ENCODE data around the gene DDX1.

DNA sequence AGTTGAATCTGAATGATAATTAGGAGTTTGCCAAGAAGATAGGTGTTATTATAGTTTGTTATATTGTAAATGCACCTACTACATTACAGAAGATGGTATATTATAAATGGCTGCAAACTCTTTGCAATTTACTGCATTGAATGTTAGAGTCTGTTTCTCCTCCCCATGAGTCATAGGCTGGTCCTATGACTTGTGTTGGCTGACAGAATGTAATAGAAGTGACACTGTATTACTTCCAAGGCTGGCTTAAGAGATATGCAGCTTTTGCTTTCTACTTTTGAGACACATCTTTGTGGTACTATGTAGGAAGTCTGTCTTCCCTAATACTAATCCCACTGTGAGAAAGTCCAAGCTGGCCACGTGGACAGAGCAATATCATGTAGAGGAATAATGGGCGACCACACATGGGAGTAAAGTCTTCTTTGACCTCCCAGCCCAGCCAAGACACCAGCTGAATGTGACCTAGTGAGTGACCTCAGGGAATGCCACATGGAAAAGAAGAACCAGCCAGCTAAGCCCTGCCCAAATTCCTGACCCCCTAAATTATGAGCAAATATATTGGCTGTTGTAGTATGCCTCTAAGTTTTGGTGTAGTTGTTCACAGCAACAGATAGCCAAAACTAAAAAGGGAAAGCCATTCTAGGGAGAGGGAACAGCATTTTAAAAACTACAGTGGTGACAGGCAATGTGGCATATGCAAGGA lies 6.8 kb upstream of the DDX1 start:
- TF ChIP-seq, protein P1, sequence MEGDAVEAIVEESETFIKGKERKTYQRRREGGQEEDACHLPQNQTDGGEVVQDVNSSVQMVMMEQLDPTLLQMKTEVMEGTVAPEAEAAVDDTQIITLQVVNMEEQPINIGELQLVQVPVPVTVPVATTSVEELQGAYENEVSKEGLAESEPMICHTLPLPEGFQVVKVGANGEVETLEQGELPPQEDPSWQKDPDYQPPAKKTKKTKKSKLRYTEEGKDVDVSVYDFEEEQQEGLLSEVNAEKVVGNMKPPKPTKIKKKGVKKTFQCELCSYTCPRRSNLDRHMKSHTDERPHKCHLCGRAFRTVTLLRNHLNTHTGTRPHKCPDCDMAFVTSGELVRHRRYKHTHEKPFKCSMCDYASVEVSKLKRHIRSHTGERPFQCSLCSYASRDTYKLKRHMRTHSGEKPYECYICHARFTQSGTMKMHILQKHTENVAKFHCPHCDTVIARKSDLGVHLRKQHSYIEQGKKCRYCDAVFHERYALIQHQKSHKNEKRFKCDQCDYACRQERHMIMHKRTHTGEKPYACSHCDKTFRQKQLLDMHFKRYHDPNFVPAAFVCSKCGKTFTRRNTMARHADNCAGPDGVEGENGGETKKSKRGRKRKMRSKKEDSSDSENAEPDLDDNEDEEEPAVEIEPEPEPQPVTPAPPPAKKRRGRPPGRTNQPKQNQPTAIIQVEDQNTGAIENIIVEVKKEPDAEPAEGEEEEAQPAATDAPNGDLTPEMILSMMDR (conservative IDR thresholded peaks at IDR 0.05; ENCODE audit: low read depth in 2 of 2), result no peak
- TF ChIP-seq EZH2 (IDR thresholded peaks at IDR 0.05; ENCODE audit: low read depth, unreplicated experiment), result no peak
- TF ChIP-seq NANOG (IDR thresholded peaks at IDR 0.05; ENCODE audit: borderline replicate concordance), result no peak
- no peak for TF ChIP-seq POLR2AphosphoS5 (IDR thresholded peaks at IDR 0.05; ENCODE audit: low read depth)
- TF ChIP-seq ZNF331 (CRISPR knock-in tag; IDR thresholded peaks at IDR 0.05; ENCODE audit: low read depth), result peak; percentile 60
- TF ChIP-seq, protein P2, sequence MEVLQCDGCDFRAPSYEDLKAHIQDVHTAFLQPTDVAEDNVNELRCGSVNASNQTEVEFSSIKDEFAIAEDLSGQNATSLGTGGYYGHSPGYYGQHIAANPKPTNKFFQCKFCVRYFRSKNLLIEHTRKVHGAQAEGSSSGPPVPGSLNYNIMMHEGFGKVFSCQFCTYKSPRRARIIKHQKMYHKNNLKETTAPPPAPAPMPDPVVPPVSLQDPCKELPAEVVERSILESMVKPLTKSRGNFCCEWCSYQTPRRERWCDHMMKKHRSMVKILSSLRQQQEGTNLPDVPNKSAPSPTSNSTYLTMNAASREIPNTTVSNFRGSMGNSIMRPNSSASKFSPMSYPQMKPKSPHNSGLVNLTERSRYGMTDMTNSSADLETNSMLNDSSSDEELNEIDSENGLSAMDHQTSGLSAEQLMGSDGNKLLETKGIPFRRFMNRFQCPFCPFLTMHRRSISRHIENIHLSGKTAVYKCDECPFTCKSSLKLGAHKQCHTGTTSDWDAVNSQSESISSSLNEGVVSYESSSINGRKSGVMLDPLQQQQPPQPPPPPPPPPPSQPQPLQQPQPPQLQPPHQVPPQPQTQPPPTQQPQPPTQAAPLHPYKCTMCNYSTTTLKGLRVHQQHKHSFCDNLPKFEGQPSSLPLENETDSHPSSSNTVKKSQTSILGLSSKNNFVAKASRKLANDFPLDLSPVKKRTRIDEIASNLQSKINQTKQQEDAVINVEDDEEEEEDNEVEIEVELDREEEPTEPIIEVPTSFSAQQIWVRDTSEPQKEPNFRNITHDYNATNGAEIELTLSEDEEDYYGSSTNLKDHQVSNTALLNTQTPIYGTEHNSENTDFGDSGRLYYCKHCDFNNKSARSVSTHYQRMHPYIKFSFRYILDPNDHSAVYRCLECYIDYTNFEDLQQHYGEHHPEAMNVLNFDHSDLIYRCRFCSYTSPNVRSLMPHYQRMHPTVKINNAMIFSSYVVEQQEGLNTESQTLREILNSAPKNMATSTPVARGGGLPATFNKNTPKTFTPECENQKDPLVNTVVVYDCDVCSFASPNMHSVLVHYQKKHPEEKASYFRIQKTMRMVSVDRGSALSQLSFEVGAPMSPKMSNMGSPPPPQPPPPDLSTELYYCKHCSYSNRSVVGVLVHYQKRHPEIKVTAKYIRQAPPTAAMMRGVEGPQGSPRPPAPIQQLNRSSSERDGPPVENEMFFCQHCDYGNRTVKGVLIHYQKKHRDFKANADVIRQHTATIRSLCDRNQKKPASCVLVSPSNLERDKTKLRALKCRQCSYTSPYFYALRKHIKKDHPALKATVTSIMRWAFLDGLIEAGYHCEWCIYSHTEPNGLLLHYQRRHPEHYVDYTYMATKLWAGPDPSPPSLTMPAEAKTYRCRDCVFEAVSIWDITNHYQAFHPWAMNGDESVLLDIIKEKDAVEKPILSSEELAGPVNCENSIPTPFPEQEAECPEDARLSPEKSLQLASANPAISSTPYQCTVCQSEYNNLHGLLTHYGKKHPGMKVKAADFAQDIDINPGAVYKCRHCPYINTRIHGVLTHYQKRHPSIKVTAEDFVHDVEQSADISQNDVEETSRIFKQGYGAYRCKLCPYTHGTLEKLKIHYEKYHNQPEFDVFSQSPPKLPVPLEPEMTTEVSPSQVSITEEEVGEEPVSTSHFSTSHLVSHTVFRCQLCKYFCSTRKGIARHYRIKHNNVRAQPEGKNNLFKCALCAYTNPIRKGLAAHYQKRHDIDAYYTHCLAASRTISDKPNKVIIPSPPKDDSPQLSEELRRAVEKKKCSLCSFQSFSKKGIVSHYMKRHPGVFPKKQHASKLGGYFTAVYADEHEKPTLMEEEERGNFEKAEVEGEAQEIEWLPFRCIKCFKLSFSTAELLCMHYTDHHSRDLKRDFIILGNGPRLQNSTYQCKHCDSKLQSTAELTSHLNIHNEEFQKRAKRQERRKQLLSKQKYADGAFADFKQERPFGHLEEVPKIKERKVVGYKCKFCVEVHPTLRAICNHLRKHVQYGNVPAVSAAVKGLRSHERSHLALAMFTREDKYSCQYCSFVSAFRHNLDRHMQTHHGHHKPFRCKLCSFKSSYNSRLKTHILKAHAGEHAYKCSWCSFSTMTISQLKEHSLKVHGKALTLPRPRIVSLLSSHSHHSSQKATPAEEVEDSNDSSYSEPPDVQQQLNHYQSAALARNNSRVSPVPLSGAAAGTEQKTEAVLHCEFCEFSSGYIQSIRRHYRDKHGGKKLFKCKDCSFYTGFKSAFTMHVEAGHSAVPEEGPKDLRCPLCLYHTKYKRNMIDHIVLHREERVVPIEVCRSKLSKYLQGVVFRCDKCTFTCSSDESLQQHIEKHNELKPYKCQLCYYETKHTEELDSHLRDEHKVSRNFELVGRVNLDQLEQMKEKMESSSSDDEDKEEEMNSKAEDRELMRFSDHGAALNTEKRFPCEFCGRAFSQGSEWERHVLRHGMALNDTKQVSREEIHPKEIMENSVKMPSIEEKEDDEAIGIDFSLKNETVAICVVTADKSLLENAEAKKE (CRISPR knock-in tag; IDR thresholded peaks at IDR 0.05), result no peak
- TF ChIP-seq, protein P3, sequence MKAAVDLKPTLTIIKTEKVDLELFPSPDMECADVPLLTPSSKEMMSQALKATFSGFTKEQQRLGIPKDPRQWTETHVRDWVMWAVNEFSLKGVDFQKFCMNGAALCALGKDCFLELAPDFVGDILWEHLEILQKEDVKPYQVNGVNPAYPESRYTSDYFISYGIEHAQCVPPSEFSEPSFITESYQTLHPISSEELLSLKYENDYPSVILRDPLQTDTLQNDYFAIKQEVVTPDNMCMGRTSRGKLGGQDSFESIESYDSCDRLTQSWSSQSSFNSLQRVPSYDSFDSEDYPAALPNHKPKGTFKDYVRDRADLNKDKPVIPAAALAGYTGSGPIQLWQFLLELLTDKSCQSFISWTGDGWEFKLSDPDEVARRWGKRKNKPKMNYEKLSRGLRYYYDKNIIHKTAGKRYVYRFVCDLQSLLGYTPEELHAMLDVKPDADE (IDR thresholded peaks at IDR 0.05), result no peak

Measured in GM23338 (cell line).